ENCODE measurements around the gene LRMDA.

DNA sequence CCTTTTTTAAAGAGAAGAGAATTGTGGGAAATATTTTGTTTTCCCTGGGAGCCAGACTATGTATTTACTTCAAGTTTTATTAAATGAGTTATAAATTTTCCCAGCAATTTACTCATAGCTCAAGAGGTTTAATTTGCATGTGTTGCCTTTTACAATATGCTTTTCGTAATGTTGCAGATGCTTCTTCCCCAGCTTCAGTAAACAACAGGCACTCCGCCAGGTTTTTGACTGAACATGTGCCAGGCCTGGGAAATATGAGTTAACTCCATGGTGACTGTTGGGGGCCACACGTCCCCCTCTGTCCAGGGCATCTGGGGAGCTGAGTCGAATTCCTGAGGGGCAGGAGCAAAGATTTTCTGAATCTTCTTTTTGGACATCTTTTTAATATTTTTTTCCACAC is 545.7 kb downstream of the LRMDA start:
- TF ChIP-seq, protein P1, sequence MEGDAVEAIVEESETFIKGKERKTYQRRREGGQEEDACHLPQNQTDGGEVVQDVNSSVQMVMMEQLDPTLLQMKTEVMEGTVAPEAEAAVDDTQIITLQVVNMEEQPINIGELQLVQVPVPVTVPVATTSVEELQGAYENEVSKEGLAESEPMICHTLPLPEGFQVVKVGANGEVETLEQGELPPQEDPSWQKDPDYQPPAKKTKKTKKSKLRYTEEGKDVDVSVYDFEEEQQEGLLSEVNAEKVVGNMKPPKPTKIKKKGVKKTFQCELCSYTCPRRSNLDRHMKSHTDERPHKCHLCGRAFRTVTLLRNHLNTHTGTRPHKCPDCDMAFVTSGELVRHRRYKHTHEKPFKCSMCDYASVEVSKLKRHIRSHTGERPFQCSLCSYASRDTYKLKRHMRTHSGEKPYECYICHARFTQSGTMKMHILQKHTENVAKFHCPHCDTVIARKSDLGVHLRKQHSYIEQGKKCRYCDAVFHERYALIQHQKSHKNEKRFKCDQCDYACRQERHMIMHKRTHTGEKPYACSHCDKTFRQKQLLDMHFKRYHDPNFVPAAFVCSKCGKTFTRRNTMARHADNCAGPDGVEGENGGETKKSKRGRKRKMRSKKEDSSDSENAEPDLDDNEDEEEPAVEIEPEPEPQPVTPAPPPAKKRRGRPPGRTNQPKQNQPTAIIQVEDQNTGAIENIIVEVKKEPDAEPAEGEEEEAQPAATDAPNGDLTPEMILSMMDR (IDR thresholded peaks at IDR 0.05) = no peak
- no peak for TF ChIP-seq EP300 (IDR thresholded peaks at IDR 0.05)

Data from sigmoid colon (tissue), 4 donors.